Nucleus accumbens (tissue), 56 donors: ENCODE data around the gene SLC6A1.

Experiments used
- DNase-seq, 56 donors: peaks; one replicate each; lab custom pipeline; 2025; lab: John Stamatoyannopoulos, UW

Gene SLC6A1

DNA sequence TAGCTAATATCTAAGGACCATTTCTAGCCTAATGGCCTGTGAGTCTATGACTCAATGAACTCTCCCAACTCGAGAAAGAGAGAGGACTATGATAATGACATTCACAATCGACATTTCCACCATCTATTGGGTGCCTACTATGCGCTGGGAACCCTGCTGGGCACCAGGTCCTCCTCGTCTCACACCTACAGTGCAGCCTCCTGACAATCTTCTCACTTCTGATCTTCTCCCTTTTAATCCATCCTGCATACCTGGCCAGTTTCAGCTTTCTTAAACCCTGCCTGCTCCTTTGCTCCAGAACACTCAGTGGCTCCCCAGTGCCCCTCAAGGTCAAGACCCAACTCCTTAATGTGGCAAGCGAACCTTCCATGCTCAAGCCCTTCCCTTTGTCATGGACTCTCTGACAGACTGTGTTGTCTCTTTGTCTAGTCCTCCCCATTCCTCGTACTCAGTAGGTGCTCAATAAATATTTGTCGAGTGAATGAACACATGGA lies 3.5 kb upstream of the SLC6A1 start:
- no peak for DNase-seq

DNA sequence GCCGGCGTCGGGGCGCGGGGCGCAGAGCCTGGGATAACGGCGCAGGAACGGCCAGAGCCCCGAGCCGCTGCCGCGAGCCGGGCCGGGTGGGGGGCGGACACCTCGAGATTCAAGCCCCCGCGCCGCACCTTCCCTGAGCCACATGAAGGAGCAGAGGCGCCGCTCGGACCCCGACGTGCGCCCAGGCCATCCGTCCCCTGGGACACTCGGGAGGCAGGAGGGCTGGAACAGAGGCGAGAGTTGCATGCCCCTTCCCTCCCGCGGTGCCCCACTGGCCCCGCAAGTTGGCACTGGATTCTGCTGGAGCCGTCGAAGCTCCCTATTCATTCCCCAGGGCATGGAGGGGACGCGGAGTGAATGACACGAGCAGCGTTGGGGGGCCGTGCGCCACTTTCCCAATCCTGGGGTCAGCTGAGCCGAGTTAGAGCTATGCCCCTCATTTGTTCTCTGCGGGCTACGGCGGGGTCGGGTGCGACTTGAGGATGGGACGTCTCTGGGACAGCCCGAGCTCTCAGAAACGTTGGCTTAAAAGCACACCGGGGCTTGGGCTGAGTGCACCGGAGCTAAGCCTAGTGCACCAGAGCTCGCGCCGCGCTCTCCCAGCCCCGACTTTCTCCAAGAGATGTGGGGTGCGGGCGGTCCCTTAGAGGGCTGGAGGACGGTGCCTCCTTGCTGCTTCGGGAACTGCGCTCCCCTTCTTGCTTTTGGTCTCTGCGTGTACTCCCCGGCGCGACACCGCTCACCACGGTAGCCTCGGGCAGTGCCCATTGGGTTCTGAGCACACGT lies 588 bp downstream of the SLC6A1 start:
- peak in 32 of 56 donors; percentile 25 to 78 (median 54) for DNase-seq

DNA sequence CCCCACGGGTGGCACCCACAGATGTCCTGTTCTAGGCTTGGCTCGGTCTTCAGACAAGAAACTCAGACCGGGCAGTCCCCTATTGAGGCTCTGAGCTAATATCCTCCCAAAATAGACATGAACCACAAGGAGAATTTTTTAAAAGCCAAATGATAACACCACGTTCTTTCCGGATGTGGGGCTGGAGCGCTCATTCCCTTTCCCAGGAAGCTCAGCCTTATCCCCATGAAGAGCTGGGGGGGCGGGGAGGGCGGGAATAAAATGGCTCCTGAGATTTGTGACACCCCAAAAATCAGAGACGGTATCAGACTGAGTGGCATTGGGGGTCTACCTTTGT lies 1.1 kb downstream of the SLC6A1 start:
- DNase-seq, result peak in 2 of 56 donors; percentile 54 to 64

DNA sequence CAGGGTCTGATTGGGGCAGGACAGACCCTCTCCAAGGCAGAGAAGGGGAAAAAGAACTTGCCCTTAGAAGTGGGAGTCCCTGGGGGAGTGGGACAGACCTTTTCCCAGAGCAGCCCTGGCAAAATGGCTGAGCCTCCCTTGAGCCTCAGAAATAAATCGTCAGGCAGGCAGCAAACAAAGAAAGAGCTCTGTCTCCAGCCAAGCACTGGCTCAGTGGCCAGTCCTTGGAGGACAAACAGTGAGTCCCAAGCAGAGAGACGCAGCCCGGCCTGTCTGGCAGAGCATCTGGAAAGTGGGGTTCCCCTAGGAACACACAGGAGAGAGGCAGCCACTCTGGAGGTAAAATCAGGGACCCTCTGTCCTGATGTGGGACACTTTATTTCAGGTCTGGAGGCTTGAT lies 1.8 kb downstream of the SLC6A1 start:
- peak in 51 of 56 donors; percentile 15 to 88 (median 60) for DNase-seq

DNA sequence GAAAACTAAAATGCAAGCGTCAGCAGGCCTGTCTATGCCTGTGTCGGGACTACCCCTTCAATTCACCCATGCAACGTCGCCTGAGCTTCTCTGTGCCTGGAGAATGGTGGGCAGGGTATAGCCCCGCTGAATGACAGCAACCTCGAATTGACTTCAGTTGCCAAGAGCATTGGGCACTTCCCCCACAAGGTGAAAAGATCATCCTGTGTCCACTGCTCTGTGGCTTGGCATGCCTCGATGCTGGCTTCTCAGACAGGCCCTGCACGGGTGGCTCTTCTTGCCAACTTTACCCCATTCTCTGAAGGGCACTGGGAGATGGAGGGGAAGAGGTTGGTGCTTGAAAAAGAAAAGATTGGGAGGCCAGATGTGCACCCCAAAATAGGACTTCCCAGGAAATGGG lies 3.3 kb downstream of the SLC6A1 start:
- DNase-seq, result peak in 2 of 56 donors; percentile 35 to 45

DNA sequence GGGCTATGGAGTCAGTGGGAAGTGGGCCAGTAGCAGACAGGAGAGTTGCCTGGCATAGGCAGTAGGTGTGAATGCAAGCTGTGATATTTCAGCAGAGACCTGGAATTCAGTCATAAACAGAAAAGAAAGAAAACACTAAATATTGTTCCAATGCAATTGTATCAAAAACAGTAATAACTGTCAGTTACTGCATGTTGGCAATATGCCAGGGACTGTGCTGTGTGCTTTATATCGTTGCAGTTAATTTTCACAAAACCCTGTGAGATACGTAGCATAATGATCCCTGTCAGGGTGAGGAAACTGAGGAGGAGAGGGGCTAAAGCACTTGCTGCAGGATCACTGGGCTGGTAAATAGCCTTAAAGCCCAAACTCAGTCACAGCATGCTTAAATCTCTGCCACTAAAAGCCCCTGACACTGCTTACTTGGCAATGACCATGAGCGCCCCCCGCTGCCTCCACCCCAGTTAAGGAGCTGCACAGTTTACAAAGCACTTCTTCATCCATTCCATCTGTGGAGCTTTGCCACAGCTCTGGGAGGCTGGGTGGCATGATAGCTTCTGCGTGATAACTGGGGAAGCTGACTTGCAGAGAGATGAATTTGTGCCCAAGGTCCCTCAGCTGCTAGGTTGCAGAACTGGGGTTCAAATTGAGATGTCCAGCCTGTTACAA lies 3.9 kb downstream of the SLC6A1 start:
- peak in 44 of 56 donors; percentile 26 to 81 (median 56) for DNase-seq

DNA sequence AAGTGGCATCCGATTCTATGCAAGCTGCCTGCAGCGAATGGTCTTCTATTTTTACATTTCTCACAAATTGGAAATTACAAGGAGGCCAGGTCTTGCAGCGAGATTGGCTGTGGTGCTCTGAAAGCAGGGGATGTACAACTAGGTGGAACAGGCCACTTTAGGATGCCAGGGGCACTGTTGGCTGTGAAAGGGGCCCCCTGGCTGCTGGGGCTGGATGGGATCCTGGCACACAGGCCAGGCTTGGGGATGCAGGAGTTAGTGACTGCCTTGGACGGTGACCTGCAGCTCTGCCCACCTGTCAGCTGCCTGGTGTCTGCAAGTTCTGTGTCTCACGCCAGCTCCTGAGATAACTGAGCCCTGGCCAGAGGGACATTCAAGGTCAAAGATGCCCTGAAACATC lies 4.6 kb downstream of the SLC6A1 start:
- peak in 3 of 56 donors; percentile 34 to 63 (median 46) for DNase-seq

DNA sequence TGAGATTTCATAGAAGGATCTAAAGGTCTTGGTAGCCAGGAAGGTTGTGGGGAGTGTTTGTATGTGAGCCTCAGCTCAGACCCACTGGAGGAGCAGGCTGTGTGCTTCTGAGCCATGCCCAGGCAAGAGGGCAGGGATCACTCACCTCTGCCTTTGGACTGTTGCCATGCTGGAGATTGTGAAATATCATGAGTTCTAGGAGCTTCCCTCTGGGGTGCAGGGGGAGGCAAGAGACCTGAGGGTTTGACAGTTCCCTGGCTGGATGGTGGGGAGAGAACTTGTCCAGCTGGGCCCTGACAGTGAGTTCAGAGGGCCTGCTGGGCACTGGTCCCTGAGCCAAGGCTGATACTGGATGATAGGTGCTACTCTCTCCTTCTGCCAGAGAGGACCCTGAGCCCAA lies 6.0 kb downstream of the SLC6A1 start:
- DNase-seq, result peak in 2 of 56 donors; percentile 33 to 54

DNA sequence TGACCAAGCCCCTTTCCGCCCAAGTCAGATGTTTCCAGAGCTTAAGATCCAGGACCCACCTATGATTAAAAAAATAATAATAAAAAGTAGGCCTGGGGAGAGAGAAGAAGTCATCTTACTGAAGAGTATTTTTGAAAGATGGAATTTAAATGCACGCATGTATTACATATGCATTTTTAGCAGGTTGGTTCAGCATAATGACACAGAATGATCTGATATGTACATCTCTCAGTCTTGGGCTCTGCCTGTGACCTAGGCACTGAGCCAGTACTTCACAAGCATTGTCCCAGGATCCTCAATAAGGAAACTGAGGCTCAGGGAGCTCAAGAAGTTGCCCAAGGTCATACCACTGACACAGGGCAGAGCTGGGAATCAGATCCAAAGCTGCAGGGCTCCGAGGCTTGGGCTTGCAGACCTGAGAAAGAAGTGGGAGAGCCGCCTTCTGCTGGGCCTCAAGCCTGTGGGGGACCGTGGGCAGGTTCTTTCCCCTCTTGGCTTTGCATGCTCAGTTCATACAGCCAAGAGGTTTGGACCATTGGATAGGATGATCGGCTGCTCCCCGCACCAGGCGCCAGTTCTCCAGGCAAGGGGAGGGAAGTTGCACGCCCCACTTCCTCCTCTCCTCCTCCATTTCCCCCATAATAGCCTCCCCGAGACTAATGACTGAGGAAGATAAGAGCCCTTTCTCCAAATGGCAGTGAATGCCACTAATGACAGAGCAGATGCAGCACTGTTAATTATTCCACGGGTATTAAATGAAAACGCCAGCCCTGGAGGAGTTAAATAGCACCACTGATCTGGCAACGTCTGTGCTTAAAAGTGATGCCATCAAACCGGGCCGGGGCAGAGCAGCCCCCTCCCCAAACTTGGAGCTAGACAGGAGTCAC lies 6.9 kb downstream of the SLC6A1 start:
- peak in 5 of 56 donors; percentile 12 to 49 (median 35) for DNase-seq

DNA sequence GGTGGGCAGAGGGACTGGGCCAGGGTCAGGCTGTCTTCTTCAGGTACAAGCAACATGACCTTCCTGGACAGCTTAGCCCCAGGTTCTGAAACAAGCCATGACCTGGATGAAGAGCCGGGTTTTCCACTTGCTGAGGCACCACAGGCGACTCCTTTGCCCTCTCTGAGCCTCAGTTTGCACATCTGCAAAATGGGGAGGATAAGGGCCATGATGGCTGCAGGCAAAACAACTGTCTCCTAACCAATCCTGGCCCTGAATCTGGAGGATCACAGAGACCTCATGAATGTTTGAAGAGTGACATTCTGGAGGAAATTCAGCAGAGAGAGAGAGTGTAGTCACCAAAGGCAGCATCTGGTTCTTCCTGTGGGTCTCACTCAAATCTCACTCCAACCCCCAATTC lies 8.0 kb downstream of the SLC6A1 start:
- DNase-seq, result no peak

DNA sequence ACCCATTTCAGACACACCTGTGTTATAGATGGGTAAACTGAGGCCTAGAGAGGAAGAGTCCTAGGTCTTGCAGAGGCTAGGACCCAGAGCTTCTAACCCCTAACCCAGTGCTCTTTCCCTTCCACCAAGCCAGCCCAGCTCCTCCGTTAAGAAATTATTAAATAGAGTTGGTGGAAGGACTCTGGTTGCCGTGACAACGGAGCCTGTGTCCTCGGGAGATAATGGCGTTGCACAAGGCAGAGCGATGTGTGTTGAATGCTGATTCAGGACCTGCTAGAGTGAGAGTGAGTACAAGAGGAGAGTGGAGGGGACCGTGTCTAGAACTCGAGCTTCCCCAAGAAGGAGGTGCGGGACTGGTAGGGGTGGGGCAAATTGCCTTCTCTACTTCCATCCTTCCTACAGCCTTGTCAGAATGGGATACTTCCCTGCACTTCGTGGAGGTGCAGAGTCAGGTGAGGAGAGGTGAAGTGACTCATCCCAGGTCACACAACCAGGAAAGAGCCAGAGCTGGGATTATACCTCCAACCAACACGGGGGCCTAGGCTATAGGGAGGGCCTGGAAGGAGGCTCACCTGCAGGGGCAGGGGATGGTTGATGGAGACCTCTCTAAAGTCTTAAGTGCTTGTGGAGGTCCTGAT lies 8.6 kb downstream of the SLC6A1 start:
- peak in 50 of 56 donors; percentile 9 to 92 (median 58) for DNase-seq

DNA sequence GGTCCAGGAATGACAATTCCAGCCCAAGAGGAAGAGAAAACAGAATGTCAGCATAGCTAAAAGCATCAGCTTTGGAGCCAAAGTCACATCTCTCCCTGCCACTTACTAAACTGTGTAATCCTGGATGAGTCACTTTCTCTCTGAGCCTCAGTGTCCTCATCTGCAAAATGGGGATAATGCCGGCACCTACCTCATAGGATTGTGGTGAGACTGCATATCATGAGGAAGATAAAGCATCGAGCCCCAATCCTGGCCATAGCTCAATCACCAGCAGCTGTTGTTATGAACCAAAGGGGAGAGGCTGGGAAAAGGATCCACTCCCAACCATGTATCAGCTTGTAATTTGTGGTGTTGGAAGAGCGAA lies 9.1 kb downstream of the SLC6A1 start:
- no peak for DNase-seq

DNA sequence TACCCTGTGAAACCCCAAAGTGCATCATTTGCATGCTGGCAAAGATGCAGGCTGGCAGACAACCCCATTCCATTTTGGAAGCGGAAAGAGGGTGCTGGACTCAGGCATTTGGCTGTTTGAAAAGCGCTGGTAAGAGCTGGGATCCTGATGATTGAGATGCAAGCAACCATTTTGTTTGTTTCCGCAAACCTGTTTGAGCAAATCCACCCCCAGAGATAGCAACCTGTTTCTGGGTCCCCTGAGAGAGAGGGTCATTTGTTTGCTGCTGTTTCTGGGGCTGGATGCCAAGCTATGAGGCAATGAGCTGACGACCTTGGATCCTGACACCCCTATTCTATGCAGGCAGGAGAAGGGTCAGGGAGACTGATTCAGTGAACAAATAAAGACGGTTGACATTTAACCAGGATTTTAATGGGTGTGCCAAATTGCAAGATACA lies 9.8 kb downstream of the SLC6A1 start:
- DNase-seq, result peak in 8 of 56 donors; percentile 20 to 49 (median 33)

DNA sequence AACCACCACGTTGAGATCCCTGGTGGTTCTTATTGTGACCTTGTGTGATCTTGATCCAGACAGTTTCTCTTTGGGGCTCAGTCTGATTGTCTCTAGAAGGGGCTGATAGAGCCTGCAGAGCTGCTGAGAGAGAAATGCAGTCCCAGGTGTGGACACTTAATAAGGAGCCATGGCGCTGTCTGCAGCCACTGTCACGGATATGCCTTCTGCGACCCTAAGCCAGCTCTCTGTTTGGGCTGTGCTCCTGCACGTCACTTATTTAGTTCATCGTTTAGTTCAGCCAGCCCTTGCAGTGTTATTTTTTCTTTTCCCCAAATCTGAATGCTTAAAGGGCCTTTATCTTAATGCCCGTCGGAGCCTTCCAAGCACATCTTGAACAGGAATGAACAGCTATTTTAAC lies 12.0 kb downstream of the SLC6A1 start:
- DNase-seq, result no peak

DNA sequence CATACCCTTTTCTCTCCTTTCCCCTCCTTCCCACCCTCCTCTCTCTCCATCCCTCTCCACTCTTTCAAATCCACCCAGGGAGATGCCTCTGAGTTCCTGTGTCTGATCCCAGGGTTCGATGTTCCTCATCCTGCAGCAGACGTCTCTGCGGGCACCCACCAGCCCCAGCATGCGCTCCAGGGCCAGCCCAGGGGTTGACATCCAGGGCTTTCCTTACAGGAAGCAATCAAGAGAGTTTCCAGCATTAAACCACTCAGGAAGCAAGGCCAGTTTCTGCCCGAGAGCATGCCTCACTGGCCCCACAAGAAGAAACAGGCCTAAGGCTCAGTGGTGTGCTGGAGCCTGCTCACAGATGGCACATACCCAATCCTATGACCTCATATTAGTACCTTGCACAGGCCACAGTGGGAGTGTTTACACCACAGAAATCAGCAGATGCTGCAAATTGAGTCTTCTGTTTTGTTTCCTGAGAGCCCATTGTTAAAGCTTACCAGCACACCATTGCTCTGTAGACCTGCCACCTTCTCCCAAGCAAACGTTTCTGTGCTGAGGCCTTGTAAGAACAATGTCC lies 13.2 kb downstream of the SLC6A1 start:
- DNase-seq, result peak in 1 of 56 donors; percentile 43

DNA sequence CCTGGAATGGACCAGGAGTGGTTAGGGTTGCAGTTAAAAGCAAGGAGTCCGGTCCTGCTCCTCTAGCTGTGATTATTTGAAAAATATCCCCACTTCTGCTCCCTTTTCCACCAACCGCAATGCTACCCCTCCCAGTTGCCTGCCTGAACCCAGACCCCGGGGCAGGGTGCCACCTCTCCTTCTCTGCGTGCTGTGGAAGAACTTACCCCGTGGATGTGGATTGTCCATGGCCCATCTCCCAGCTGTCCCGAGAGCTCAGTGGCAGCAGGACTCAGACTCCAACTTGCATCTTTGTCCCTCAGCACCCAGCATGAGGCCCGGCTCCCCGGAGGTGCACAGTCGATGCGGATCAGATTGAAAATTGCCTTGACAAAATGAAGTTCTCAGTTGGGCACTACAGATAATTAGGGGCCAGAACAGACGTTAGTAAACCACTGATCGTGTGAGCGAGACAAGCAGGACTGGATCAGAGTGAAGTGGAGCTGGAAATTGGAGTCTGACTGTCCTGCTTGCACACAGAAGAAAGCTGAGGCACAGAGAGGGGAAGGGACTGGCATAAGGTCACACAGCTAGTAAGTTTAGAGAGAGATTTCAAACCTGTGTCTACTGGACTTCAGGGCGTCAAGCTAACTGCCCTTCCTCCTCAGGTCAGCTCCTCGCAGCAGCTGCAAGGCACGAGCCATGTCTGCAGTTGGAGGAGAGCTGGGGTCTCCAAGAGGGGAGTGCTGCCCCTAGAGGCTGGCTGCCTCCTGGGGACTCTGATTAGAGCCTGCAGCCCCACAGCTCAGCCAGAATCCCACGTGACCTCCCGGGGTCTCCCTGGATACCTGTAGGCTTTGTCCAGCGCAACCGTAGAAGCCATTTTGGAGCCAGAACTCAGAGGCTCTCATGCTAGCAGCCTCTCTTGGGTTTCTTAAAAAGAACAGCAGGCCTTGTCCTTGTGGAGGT lies 14.7 kb downstream of the SLC6A1 start:
- DNase-seq, result peak in 1 of 56 donors; percentile 16

DNA sequence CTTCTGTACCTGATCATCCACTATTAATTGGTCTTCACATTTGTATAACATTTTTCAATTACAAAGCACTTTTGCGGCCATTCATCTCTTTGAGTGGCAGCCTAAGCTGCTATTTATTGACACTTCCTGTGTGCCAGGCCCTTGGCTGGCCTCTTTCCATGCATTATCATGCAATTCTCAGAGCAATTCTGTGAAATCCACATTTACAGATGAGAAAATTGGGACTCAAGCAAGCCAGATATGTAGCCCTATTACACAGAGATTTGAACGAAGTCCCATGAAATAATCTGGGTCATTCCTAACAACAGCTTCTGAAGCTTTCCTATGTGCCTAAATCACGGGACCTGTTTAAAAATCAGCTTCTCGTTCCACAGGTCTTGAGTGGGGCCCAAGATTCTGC lies 17.4 kb downstream of the SLC6A1 start:
- no peak for DNase-seq

DNA sequence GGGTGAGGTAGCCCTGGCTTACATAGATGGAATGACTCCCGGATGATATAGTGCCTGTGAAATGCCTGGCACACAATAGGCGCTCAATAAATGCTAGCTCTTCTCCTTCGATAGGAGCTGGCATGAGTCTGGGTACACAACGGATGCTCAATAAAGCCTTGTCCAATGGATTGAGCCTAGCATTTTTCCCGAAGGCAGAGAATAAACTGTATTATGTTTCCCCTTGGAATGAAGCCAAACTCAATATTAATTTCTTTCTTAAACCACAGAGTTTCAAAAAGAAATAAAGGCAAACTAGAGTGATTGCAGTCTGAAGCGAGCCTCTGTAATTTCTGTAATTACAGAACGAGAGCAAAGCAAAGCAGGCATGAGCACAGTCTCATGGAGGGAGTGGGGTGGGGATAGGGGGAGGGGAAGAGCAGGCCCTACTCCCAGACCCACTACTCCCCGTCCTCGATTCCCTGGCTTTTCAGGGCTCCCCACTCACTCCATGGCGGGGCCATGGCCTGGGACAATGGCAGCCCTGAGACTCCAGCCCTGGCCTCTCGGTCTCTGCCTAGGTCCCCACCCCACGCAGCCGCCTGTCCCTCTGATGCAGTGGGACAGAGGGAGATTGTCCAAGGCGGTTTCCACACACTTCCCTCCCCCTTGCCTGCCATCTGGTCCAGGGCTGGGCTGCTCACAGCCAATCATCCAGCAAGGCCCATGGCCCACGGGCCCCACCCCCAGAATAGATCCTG lies 18.0 kb downstream of the SLC6A1 start:
- peak in 53 of 56 donors; percentile 36 to 92 (median 74) for DNase-seq
